NCI-H2196 treated with DMSO at 0.1 percent for 48 hours (cell line): Measurements from ENCODE around the gene CYB5RL.

Experiments
- DNase-seq: peaks from one replicate; lab custom pipeline; 2025; ENCODE audit not compliant: unreplicated experiment; lab: John Stamatoyannopoulos, UW

CYB5RL gene

DNA sequence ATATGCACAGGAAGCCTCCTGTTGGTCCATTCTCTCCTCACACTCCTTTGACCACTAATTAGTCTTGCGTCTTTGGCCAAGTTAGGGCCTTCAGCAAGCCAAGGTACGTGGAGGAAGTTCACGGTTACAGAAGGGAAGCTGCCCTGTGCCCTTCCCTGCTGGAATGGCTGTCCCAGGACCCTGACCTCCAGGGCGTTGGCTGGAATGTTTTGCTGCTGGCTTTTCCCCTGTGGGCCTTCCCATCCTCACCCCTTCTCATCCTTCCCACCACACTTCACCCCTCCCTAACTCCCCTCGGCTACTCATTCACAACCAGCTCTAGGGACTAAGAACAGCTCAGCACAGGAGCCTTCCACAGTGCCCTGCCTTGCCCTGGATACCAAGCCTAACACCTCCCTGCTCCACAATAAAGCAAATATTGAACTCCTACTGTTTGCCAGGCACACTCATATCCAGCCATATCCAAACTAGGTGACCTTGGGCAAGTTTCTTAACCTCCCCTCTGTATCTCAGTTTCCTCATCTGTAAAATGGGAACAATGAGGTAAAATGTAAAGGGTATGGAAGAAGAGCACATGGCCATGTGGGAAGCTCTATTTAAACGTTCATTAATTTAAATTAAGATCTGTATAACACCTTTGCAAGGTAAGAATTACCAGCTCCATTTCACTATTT, 38.2 kb downstream of the CYB5RL start:
- DNase-seq: no peak

DNA sequence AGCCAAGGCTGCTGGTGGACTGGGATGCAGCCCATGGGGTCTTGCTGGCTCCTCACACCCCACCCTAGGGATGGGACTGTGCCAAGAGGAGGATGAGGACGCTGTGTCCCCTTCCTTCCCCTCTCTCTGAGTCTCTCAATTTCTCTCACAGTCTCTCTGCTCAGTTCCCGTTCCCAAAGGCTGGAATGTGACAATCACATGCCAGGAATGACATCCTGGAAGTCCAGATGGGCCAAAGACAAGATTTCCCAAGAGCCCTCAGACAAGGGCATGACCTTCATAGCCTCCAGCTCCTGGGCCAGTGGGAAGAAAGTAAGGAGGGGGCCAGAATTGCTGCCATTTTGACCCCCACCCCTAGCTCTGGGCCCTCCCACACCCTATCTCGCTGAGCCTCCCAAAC, 39.5 kb downstream of the CYB5RL start:
- no peak for DNase-seq

DNA sequence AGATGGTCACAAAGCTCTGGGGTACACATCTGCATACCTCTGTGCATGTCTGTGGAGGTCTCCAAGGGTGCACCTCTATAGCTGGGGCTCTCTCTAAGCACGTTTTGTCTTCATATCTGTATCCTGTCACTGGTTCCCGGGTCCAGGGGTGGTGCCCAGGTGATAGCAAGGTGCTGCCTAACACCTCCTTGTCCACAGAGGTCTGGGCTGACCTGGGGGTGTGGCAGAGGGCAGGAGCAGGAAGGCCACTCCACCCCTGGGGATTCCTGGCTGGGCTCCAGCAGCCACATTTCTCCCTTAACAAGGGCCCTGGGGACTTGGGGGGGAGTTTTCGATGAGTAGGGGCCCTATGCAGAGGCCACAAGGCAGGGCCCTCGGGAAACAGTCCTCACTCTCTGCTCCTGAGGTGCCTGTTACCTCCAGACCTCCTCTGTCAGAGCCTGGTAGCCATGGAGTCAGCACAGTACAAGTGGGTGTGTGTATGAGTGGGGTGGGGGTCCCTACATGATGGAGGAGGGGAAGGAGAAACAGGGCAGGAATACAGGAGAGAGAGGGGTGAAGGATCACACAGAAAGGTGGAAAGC, 40.0 kb downstream of the CYB5RL start:
- DNase-seq: no peak

GRCh38 chr1:54158071-54158470, 41.8 kb downstream of the CYB5RL start:
- no peak for DNase-seq

- DNase-seq: no peak
Measured at GRCh38 chr1:54157401-54157800, 42.4 kb downstream of the CYB5RL start.

- DNase-seq: no peak
Measured at GRCh38 chr1:54156986-54157385, 42.8 kb downstream of the CYB5RL start.

GRCh38 chr1:54156201-54156600, 43.6 kb downstream of the CYB5RL start:
- DNase-seq: no peak

DNA sequence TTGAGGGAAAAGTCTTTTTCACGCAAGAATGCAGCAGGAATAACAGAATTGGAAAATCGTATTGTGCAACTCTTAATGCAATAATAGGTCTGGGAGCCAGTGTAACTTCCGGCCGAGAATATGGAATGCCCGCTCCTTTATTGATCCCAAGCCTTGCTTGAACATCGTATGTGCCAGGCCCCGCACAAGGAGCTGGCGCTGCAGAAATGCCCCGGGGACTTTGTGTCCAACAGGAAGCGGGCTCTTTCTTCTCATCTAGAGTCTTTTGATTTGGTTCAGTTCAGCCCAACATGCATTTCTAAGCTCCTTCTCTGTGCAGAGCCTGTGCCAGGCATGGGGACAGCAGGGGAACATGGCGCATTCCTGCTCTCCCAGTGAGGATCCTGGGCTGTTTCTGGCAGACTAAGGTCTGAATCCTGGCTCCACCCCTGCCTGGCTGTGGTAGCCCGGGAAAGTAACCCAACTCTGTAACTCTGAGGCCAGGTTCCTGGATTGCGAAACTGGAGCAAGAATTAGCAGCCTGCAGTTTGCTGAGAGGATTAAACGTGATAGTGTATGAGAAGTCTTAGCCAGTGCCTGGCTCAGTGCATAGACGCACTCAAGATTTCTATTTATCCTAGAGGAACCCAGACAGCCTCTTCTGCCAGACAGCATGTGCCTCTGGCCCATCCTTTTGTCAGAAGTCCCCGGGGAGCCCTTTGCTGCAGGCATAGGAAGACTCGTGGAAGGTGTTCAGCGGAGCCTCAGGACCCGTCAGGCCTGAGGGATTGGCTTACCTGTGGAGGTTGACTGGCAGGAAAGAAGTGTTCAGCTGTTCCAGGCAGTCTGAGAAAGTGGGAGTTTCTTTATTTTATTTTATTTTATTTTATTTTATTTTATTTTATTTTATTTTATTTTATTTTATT, 46.0 kb downstream of the CYB5RL start:
- DNase-seq: no peak

DNA sequence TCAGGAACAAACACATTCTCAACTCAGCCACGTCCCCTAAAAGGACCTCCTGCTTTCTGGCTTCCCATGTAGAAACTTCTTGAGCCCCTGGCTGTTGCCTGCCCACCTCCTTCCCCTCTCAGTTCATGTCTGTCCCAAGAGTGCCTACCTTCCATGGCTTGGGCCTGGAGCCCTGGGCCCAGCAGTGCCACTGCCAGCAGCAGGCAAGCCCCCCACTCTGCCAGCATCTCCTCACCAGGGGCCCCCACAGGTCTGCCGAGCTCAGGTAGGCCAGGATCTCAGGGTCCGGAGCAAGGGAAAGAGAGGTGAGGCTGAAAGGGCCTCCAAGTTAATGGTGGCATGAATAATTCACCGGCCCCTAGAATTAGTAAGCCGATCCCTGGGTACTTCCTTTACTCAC, 47.1 kb downstream of the CYB5RL start, which contains the start of gene CDCP2:
TSS of gene CDCP2 (minus strand) at position 305 of the 400 bp plus-strand sequence. CDS start at position 227, 78 bp downstream.
- DNase-seq: no peak

DNA sequence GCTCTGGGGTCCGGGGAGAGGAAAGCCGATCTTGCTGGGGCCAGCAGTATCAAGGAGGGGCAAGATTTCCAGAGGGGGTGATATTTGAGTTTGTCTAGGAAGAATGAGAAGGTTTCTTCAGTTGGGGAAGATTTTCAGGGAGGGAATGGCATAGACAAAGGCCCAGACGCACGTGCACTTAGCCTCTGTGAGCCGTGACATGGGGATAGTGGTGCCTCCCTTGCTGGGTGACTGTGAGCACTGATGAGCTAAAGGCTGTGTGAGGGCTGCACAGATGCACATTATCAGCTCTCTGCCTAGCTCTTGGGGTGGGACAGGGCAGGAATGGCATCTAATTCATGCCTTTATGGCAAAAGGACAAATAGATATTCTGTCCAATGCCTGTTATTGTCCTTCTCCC, 48.8 kb downstream of the CYB5RL start:
- no peak for DNase-seq
